CD14-positive monocyte (primary cell): Measurements from ENCODE around the gene CHRM2. TPM values are rescaled to one million over a fixed set of nuclear protein-coding genes. Genes with fewer than 3 reads are reported as not detected.
A peak's percentile ranks its signal among the peaks of the same experiment; 100 is the strongest.

ENCODE experiments used
- DNase-seq, 3 donors: peaks; one replicate each; pipeline ENCODE4 v3.0.0-alpha.2; 2011 to 2022
- H2AFZ ChIP-seq: 2 replicates; pipeline ENCODE4 v1.6.0; 2012; ENCODE audit warnings: mild to moderate bottlenecking, low read depth, low read length, inconsistent platforms; ENCODE audit not compliant: insufficient read depth, poor library complexity, severe bottlenecking
- H3K27ac ChIP-seq, 2 donors: 1 replicate in 1 of 2; 2 replicates in 1 of 2; pipeline ENCODE4 v1.5.1; 2012 to 2013; ENCODE audit warnings: low read length in 2 of 2, control low read depth in 1 of 2, inconsistent platforms in 1 of 2, low read depth in 1 of 2, mild to moderate bottlenecking in 1 of 2
- H3K27me3 ChIP-seq, 2 donors: one replicate each; pipeline versions ENCODE4 v1.6.0 to v1.6.1; 2011 to 2013; ENCODE audit warnings: low read length in 2 of 2; ENCODE audit not compliant: control insufficient read depth in 2 of 2, insufficient read depth in 2 of 2
- H3K36me3 ChIP-seq, 2 donors: replicated peaks in 1 of 2; 1 replicate in 1 of 2; 2 replicates in 1 of 2; pipeline versions ENCODE4 v1.5.1 to v1.6.1; 2012 to 2013; ENCODE audit warnings: low read length in 2 of 2, control low read depth in 1 of 2, inconsistent platforms in 1 of 2, mild to moderate bottlenecking in 1 of 2; ENCODE audit not compliant: insufficient read depth in 2 of 2, control insufficient read depth in 1 of 2
- H3K4me1 ChIP-seq, 2 donors: 1 replicate in 1 of 2; 2 replicates in 1 of 2; pipeline versions ENCODE4 v1.5.1 to v1.6.1; 2012 to 2013; ENCODE audit warnings: low read length in 2 of 2, control low read depth in 1 of 2, inconsistent platforms in 1 of 2, mild to moderate bottlenecking in 1 of 2, moderate library complexity in 1 of 2; ENCODE audit not compliant: insufficient read depth in 2 of 2, control insufficient read depth in 1 of 2
- H3K4me2 ChIP-seq: replicated peaks from 2 replicates; pipeline ENCODE3; 2012; ENCODE audit warnings: low read length, moderate library complexity, mild to moderate bottlenecking; ENCODE audit not compliant: poor library complexity, severe bottlenecking; ENCODE audit errors: extremely low read depth
- H3K4me3 ChIP-seq, 3 experiments: fragments of 200-600 bp in 1 of 3; sonication (generic) in 1 of 3; replicated peaks in 1 of 3; 1 replicate in 2 of 3; 2 replicates in 1 of 3; pipeline ENCODE4 v1.5.1; 2011 to 2013; ENCODE audit warnings: low read length in 3 of 3, mild to moderate bottlenecking in 3 of 3, control low read depth in 2 of 3, low read depth in 2 of 3, inconsistent platforms in 1 of 3, moderate library complexity in 1 of 3
- H3K79me2 ChIP-seq: 2 replicates; pipeline ENCODE4 v1.6.0; 2012; ENCODE audit warnings: mild to moderate bottlenecking, control low read depth, inconsistent platforms, low read length, moderate library complexity; ENCODE audit not compliant: insufficient read depth
- H3K9ac ChIP-seq: 2 replicates; pipeline ENCODE4 v1.6.0; 2017; ENCODE audit warnings: low read length, mild to moderate bottlenecking; ENCODE audit not compliant: insufficient read depth, poor library complexity, severe bottlenecking
- H3K9me3 ChIP-seq, 2 donors: replicated peaks in 1 of 2; 1 replicate in 1 of 2; 2 replicates in 1 of 2; pipeline versions ENCODE4 v1.5.1 to v1.6.1; 2012 to 2013; ENCODE audit warnings: low read length in 2 of 2, control low read depth in 1 of 2; ENCODE audit not compliant: control insufficient read depth in 1 of 2, insufficient read depth in 1 of 2
- H4K20me1 ChIP-seq: 2 replicates; pipeline ENCODE4 v1.6.0; 2012; ENCODE audit warnings: mild to moderate bottlenecking, low read length, control low read depth, moderate library complexity; ENCODE audit not compliant: insufficient read depth
- H3K27ac Mint-ChIP-seq, 7 donors: one replicate each; pipeline ENCODE4 v1.8.0; 2020; ENCODE audit warnings: mild to moderate bottlenecking in 7 of 7, mixed read lengths in 7 of 7, moderate library complexity in 6 of 7, inconsistent platforms in 2 of 7
- H3K27me3 Mint-ChIP-seq, 3 donors: one replicate each; pipeline ENCODE4 v1.8.0; 2021 to 2022; ENCODE audit warnings: low read depth in 3 of 3, mild to moderate bottlenecking in 3 of 3, mixed read lengths in 3 of 3, moderate library complexity in 3 of 3, inconsistent platforms in 1 of 3
- H3K36me3 Mint-ChIP-seq, 2 donors: one replicate each; pipeline ENCODE4 v1.8.0; 2020; ENCODE audit warnings: mixed read lengths in 2 of 2, inconsistent platforms in 1 of 2, mild to moderate bottlenecking in 1 of 2
- H3K4me1 Mint-ChIP-seq: one replicate; pipeline ENCODE4 v1.8.0; 2020; ENCODE audit warnings: mild to moderate bottlenecking, mixed read lengths
- H3K4me3 Mint-ChIP-seq, 2 donors: one replicate each; pipeline ENCODE4 v1.8.0; 2020; ENCODE audit warnings: mild to moderate bottlenecking in 2 of 2, mixed read lengths in 2 of 2, moderate library complexity in 1 of 2
- H3K9me3 Mint-ChIP-seq, 7 donors: one replicate each; pipeline ENCODE4 v1.8.0; 2020 to 2022; ENCODE audit warnings: mixed read lengths in 7 of 7, mild to moderate bottlenecking in 6 of 7, moderate library complexity in 6 of 7, inconsistent platforms in 2 of 7
- WGBS: methylation state at CpG from one replicate; pipeline ENCODE4 v1.1.5; 2013; ENCODE audit warnings: missing lambda C conversion rate; ENCODE audit not compliant: insufficient coverage; 5-methylcytosine and 5-hydroxymethylcytosine counted together
- intact Hi-C, 2 donors: fragments of 100-400 bp; cut with micrococcal nuclease; formaldehyde crosslinking; loops; one replicate each; pipeline versions ENCODE4 v1.15.0 to v1.15.1; 2023
- polyA plus RNA-seq, 3 donors: library from polyadenylated mRNA; depleted of rRNA in 1 of 3; unstranded in 2 of 3; stranded (reverse) in 1 of 3; fragments of 300-500 nt in 2 of 3; fragments of >200 nt in 1 of 3; fragmentation: Illumina TruSeq in 2 of 3; gene quantifications; 1 replicate in 2 of 3; 2 replicates in 1 of 3; pipeline ENCODE4 v1.2.3, GENCODE V29; 2012 to 2021
- TF ChIP-seq, protein P1 (sequence below): fragments of 200-600 bp; IDR thresholded peaks from one replicate; pipeline ENCODE4 v1.8.0; 2022; ENCODE audit warnings: antibody characterized with exemption, mild to moderate bottlenecking

The CHRM2 gene
- polyA plus RNA-seq, 3 donors: not detected

- no peak for DNase-seq
- no peaks in the 10 kb centered on the region for H3K36me3 Mint-ChIP-seq
- H2AFZ ChIP-seq: no peak overlapping the region
- peaks cover 0 to 4% of the 10 kb centered on the region in 2 donors for H3K4me1 ChIP-seq
- peaks cover 0 to 5% (median 1%) of the 10 kb centered on the region in 7 donors for H3K9me3 Mint-ChIP-seq
- intact Hi-C loops: no loop called here
- H3K9ac ChIP-seq: no peak overlapping the region
- H3K4me2 ChIP-seq: no peak overlapping the region
- H3K4me1 Mint-ChIP-seq: peaks cover 6% of the 10 kb centered on the region
- H3K27ac Mint-ChIP-seq: no peak overlapping the region
- H3K27ac ChIP-seq: no peak overlapping the region
- H3K4me3 ChIP-seq: no peak overlapping the region
- H3K36me3 ChIP-seq: no peaks in the 10 kb centered on the region
- TF ChIP-seq, protein P1, sequence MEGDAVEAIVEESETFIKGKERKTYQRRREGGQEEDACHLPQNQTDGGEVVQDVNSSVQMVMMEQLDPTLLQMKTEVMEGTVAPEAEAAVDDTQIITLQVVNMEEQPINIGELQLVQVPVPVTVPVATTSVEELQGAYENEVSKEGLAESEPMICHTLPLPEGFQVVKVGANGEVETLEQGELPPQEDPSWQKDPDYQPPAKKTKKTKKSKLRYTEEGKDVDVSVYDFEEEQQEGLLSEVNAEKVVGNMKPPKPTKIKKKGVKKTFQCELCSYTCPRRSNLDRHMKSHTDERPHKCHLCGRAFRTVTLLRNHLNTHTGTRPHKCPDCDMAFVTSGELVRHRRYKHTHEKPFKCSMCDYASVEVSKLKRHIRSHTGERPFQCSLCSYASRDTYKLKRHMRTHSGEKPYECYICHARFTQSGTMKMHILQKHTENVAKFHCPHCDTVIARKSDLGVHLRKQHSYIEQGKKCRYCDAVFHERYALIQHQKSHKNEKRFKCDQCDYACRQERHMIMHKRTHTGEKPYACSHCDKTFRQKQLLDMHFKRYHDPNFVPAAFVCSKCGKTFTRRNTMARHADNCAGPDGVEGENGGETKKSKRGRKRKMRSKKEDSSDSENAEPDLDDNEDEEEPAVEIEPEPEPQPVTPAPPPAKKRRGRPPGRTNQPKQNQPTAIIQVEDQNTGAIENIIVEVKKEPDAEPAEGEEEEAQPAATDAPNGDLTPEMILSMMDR: no peak
- H3K27me3 ChIP-seq: no peaks in the 10 kb centered on the region
- no CpG with 5 or more reads among the region's 1 CpG for whole genome bisulfite sequencing
- H3K9me3 ChIP-seq: no peaks in the 10 kb centered on the region
- no peaks in the 10 kb centered on the region for H3K79me2 ChIP-seq
- no peaks in the 10 kb centered on the region for H4K20me1 ChIP-seq
- peak overlapping the region in 1 of 2 donors; percentile 19 for H3K4me3 Mint-ChIP-seq
- H3K27me3 Mint-ChIP-seq: no peaks in the 10 kb centered on the region
Observed at GRCh38 chr7:136845899-136846465, 22.5 kb upstream of the CHRM2 start.

- Histone ChIP-seq H3K4me2 (no peak overlapping the region), H3K4me1 (peaks cover 0 to 4% of the 10 kb centered on the region in 2 donors), H3K4me3 (no peak overlapping the region), H3K27me3 (no peaks in the 10 kb centered on the region), H4K20me1 (no peaks in the 10 kb centered on the region), H3K27ac (no peak overlapping the region), H3K79me2 (no peaks in the 10 kb centered on the region), H3K9me3 (no peaks in the 10 kb centered on the region), H2AFZ (no peak overlapping the region), H3K36me3 (no peaks in the 10 kb centered on the region), H3K9ac (no peak overlapping the region)
- no peaks in the 10 kb centered on the region for H3K36me3 Mint-ChIP-seq
- no peaks in the 10 kb centered on the region for H3K27me3 Mint-ChIP-seq
- no CpG with 5 or more reads among the region's 2 CpGs for WGBS
- intact Hi-C loops: no loop called here
- H3K9me3 Mint-ChIP-seq: peaks cover 0 to 6% (median 0%) of the 10 kb centered on the region in 7 donors
- TF ChIP-seq, protein P1: no peak
- peaks cover 6% of the 10 kb centered on the region for H3K4me1 Mint-ChIP-seq
- no peak overlapping the region for H3K27ac Mint-ChIP-seq
- no peak overlapping the region for H3K4me3 Mint-ChIP-seq
- DNase-seq: no peak
Observed at GRCh38 chr7:136847858-136848257, 20.6 kb upstream of the CHRM2 start.
